Neutrophil (primary cell): Measurements from ENCODE around the gene ACKR2.

ENCODE experiments used
- H3K27ac ChIP-seq: fragments of 200-600 bp; sonication (generic); 2 replicates; pipeline ENCODE4 v1.5.1; 2016; ENCODE audit warnings: mild to moderate bottlenecking, moderate library complexity
- H3K27me3 ChIP-seq: fragments of 200-600 bp; sonication (generic); 2 replicates; pipeline ENCODE4 v1.6.0; 2016; ENCODE audit warnings: mild to moderate bottlenecking
- H3K36me3 ChIP-seq: fragments of 200-600 bp; sonication (generic); 2 replicates; pipeline ENCODE4 v1.5.1; 2017
- H3K4me1 ChIP-seq, 2 experiments: fragments of 200-600 bp in 1 of 2; sonication (generic) in 1 of 2; 1 replicate in 1 of 2; 2 replicates in 1 of 2; pipeline versions ENCODE4 v1.5.1 to v1.6.1; 2013 to 2016; ENCODE audit warnings: low read depth in 1 of 2, low read length in 1 of 2, mild to moderate bottlenecking in 1 of 2, moderate library complexity in 1 of 2; ENCODE audit not compliant: control insufficient read depth in 1 of 2, insufficient read depth in 1 of 2
- H3K4me3 ChIP-seq, 2 experiments: fragments of 200-600 bp in 1 of 2; sonication (generic) in 1 of 2; 1 replicate in 1 of 2; 2 replicates in 1 of 2; pipeline ENCODE4 v1.5.1; 2013 to 2016; ENCODE audit warnings: low read depth in 1 of 2, low read length in 1 of 2, mild to moderate bottlenecking in 1 of 2, moderate library complexity in 1 of 2
- H3K9me3 ChIP-seq: fragments of 200-600 bp; sonication (generic); 2 replicates; pipeline ENCODE4 v1.5.1; 2016
- TF ChIP-seq, protein P1 (sequence below): fragments of 200-600 bp; sonication (generic); IDR thresholded peaks from 2 replicates; pipeline ENCODE4 v1.5.1; 2016; ENCODE audit warnings: antibody characterized with exemption

ACKR2 gene

DNA sequence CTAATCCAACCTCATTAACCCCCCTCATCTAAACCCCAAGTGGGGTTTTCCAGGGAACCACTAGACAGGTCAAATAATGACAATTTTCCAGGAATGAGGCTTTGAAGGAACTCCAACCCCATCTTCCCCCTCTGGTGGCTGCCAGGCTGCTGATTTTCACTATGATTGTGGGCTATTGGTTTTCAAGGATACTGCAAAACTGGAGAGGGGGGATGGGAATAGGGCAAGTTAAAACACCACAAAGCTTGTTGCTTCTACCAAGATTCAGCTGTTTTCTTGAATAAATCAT lies 86.3 kb downstream of the ACKR2 start:
- Histone ChIP-seq H3K27me3 (no peaks in the 10 kb centered on the region), H3K4me3 (no peak overlapping the region), H3K27ac (no peak overlapping the region), H3K36me3 (no peaks in the 10 kb centered on the region), H3K9me3 (no peaks in the 10 kb centered on the region), H3K4me1 (no peaks in the 10 kb centered on the region)
- TF ChIP-seq, protein P1, sequence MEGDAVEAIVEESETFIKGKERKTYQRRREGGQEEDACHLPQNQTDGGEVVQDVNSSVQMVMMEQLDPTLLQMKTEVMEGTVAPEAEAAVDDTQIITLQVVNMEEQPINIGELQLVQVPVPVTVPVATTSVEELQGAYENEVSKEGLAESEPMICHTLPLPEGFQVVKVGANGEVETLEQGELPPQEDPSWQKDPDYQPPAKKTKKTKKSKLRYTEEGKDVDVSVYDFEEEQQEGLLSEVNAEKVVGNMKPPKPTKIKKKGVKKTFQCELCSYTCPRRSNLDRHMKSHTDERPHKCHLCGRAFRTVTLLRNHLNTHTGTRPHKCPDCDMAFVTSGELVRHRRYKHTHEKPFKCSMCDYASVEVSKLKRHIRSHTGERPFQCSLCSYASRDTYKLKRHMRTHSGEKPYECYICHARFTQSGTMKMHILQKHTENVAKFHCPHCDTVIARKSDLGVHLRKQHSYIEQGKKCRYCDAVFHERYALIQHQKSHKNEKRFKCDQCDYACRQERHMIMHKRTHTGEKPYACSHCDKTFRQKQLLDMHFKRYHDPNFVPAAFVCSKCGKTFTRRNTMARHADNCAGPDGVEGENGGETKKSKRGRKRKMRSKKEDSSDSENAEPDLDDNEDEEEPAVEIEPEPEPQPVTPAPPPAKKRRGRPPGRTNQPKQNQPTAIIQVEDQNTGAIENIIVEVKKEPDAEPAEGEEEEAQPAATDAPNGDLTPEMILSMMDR = no peak

DNA sequence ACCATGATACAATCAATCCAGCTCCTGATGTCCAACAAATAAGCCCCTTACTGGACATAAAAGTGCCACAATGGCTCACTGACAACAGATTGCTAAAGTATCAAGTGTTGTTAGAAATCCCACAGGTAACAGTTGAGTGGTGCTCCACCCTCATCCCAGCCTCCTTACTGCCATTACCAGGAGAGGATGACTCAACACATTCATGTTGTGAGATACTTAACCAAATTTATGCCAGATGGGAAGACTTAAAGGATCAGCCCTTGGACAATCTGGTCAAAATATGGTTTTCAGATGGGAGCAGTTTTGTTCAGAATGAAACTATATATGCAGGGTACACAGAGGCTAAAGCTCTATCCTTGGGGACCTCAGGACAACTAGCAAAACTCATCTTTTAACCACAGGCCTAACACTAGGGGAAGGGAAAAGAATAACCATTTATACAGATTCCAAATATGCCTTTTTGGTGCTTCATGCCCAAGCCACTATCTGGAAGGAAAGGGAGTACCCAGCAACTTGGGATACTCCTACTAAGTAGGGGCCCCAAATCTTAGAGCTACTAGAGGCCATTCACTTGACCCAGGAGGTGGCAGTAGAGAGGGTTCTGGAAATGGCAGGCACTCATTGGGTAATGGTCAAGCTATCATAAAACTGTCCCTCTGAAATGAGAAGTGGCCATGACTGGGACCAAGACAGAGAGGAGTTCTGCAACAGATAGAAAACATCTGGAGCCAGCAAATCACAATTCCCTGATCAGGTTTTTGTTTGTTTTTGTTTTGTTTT lies 89.8 kb downstream of the ACKR2 start:
- peaks cover 9% of the 10 kb centered on the region for H3K27me3 ChIP-seq
- H3K36me3 ChIP-seq = no peaks in the 10 kb centered on the region
- H3K4me1 ChIP-seq = no peaks in the 10 kb centered on the region
- H3K9me3 ChIP-seq = no peaks in the 10 kb centered on the region
- no peak overlapping the region for H3K27ac ChIP-seq
- H3K4me3 ChIP-seq = no peak overlapping the region
- TF ChIP-seq, protein P1 = no peak

DNA sequence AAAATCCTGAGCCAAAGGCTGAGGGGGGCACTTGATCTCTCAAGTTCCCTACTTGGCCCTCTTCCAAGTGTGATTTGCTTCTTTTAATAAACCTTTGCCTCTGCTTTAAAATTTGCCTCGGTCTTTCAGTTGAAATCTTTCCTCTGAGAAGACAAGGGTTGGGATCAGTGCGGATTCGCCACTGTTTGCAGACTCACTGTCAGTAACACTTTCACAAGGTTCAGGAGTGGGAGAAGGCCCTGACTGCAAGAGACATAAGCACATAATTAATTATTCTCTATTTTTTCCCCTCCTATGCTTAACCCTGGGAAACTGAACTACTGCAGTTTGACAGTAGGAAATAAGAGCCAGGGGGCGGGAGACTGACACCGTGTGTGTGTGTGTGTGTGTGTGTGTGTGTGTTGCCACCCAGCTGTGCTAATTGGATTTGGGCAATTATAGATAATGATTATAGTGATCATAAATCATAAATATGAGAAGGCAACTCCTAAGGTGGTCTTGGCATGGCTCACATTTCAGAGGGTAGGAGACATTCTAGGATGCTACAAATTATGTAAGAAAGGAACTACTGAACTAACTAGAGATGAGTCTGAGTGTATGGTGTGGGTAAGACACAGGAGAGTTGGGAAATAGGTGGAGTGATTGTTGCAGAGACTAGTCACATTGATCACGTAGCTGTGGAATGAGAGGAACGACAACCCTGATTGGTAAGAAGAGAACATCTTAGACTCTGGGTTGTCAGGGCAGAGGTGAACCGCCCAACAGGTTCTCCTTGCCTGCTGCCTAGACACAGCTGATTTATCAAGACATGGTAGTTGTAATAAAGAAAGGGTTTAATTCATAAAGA lies 91.2 kb downstream of the ACKR2 start:
- H3K27ac ChIP-seq = no peak overlapping the region

DNA sequence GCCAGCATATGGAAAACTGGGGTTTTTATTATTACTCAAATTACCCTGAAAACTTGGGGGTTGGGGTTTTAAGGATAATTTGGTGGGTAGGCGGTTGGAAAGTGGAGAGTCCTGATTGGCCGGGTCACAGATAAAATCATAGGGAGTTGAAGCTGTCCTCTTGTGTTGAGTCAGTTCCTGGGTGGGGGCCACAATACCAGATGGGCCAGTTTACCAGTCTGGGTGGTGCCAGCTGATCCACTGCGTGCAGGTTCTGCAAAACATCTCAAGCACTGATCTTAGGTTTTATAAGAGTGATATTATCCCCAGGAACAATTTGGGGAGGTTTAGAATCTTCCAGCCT lies 91.8 kb downstream of the ACKR2 start:
- no peak overlapping the region for H3K27ac ChIP-seq
- peaks cover 29% of the 10 kb centered on the region for H3K27me3 ChIP-seq

More for the DNA sequence above, 91.2 kb downstream of the ACKR2 start:
- Histone ChIP-seq H3K4me3 (no peak overlapping the region), H3K27me3 (peaks cover 23% of the 10 kb centered on the region), H3K9me3 (no peaks in the 10 kb centered on the region), H3K4me1 (no peaks in the 10 kb centered on the region), H3K36me3 (no peaks in the 10 kb centered on the region)
- TF ChIP-seq, protein P1 = no peak

DNA sequence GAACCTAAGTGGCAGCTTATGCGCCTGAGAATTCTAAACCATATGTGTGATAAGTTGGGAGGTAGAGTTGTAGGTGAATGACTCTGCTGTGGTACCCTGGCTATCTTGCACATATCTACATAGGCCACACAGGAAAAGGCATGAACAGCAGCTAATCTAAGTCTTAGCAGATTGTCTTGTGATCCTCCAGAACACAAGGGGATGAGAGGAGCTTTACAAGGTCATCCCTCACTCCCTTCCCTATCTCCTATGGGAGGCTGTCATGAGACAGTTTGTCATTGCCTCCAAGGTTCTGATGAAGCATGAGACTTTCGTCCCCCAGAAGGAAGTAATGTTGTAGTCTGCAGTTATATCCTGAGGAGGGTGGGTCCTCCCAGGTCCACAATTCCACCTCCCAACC lies 93.0 kb downstream of the ACKR2 start:
- Histone ChIP-seq H3K4me3 (no peak overlapping the region), H3K27ac (no peak overlapping the region)
- TF ChIP-seq, protein P1 = no peak

More for the DNA sequence above, 91.8 kb downstream of the ACKR2 start:
- TF ChIP-seq, protein P1 = no peak
- no peak overlapping the region for H3K4me3 ChIP-seq
- no peaks in the 10 kb centered on the region for H3K36me3 ChIP-seq
- peaks cover 0 to 6% of the 10 kb centered on the region in 2 experiments for H3K4me1 ChIP-seq
- H3K9me3 ChIP-seq = no peaks in the 10 kb centered on the region

More for the DNA sequence above, 93.0 kb downstream of the ACKR2 start:
- H3K4me1 ChIP-seq = peaks cover 7 to 14% of the 10 kb centered on the region in 2 experiments
- no peaks in the 10 kb centered on the region for H3K36me3 ChIP-seq
- H3K27me3 ChIP-seq = peaks cover 41% of the 10 kb centered on the region
- H3K9me3 ChIP-seq = no peaks in the 10 kb centered on the region
